WTC11 (cell line): ENCODE measurements around the gene ATP9B. TPM values are rescaled to one million over a fixed set of nuclear protein-coding genes. Genes with fewer than 3 reads are reported as not detected.

Experiments
- ATAC-seq: fragments of 200-7000 bp; cut with Tn5 transposase; 2 replicates; pipeline ENCODE4 v1.10.0; 2021; ENCODE audit warnings: mild to moderate bottlenecking, moderate library complexity
- CTCF ChIA-PET: fragments of 300-600 bp; sonication (Branson Sonifier 250); formaldehyde crosslinking; loops from one replicate; lab custom pipeline; 2021; ENCODE audit warnings: antibody characterized with exemption; lab: Charles Lee
- POLR2A ChIA-PET: fragments of 350-600 bp; sonication (Branson Sonifier 250); formaldehyde crosslinking; loops from one replicate; lab custom pipeline; 2021; ENCODE audit warnings: antibody characterized with exemption; lab: Charles Lee
- DNase-seq: peaks from one replicate; pipeline ENCODE4 v3.0.0; 2021; ENCODE audit warnings: low spot score
- H3K27ac Mint-ChIP-seq: 2 replicates; pipeline ENCODE4 v1.8.0; 2021; ENCODE audit warnings: mixed read lengths
- H3K27me3 Mint-ChIP-seq: 2 replicates; pipeline ENCODE4 v1.8.0; 2021; ENCODE audit warnings: low read depth, mild to moderate bottlenecking, moderate library complexity, mixed read lengths
- H3K36me3 Mint-ChIP-seq: 2 replicates; pipeline ENCODE4 v1.8.0; 2021; ENCODE audit warnings: mixed read lengths
- H3K4me1 Mint-ChIP-seq: 2 replicates; pipeline ENCODE4 v1.8.0; 2022; ENCODE audit warnings: mixed read lengths
- H3K4me3 Mint-ChIP-seq: 2 replicates; pipeline ENCODE4 v1.8.0; 2021; ENCODE audit warnings: mild to moderate bottlenecking, moderate library complexity, mixed read lengths
- H3K9me3 Mint-ChIP-seq: 2 replicates; pipeline ENCODE4 v1.8.0; 2021; ENCODE audit warnings: mixed read lengths
- ATF3 ChIP-seq: sonication (generic); formaldehyde crosslinking; conservative IDR thresholded peaks from 2 replicates; pipeline ENCODE4 v1.8.1; 2022; ENCODE audit warnings: mild to moderate bottlenecking, missing genetic modification reagents
- ELF4 ChIP-seq: sonication (generic); formaldehyde crosslinking; IDR thresholded peaks from 2 replicates; pipeline ENCODE4 v1.8.1; 2022; ENCODE audit warnings: low read depth, mild to moderate bottlenecking, moderate library complexity, missing genetic modification reagents
- ERG ChIP-seq: fragments of 250-450 bp; sonication (Bioruptor Pico); IDR thresholded peaks from 2 replicates; pipeline ENCODE4 v1.8.0; 2021; ENCODE audit warnings: mild to moderate bottlenecking
- ETV6 ChIP-seq: sonication (generic); formaldehyde crosslinking; IDR thresholded peaks from 2 replicates; pipeline ENCODE4 v1.8.1; 2022; ENCODE audit warnings: mild to moderate bottlenecking, missing genetic modification reagents
- FOXJ3 ChIP-seq: sonication (generic); formaldehyde crosslinking; IDR thresholded peaks from 2 replicates; pipeline ENCODE4 v1.9.0; 2021; ENCODE audit warnings: missing genetic modification reagents, mild to moderate bottlenecking, borderline replicate concordance
- FOXK1 ChIP-seq: sonication (generic); formaldehyde crosslinking; IDR thresholded peaks from 2 replicates; pipeline ENCODE4 v1.8.0; 2022; ENCODE audit warnings: mild to moderate bottlenecking, moderate library complexity, missing genetic modification reagents
- FOXP4 ChIP-seq: sonication (generic); formaldehyde crosslinking; IDR thresholded peaks from 2 replicates; pipeline ENCODE4 v1.8.0; 2022; ENCODE audit warnings: mild to moderate bottlenecking, missing genetic modification reagents
- GABPB1 ChIP-seq: sonication (generic); formaldehyde crosslinking; IDR thresholded peaks from 2 replicates; pipeline ENCODE4 v1.8.1; 2023; ENCODE audit warnings: mild to moderate bottlenecking, missing genetic modification reagents
- IRF2 ChIP-seq: sonication (generic); formaldehyde crosslinking; IDR thresholded peaks from 2 replicates; pipeline ENCODE4 v1.8.0; 2022; ENCODE audit warnings: low read depth, missing genetic modification reagents, borderline replicate concordance
- MYBL2 ChIP-seq: sonication (generic); formaldehyde crosslinking; IDR thresholded peaks from 2 replicates; pipeline ENCODE4 v1.8.1; 2023; ENCODE audit warnings: mild to moderate bottlenecking, moderate library complexity, missing genetic modification reagents
- NFATC4 ChIP-seq: fragments of 250-450 bp; sonication (Bioruptor Pico); IDR thresholded peaks from 2 replicates; pipeline ENCODE4 v1.9.0; 2021; ENCODE audit warnings: mild to moderate bottlenecking
- NFE2L1 ChIP-seq: sonication (generic); formaldehyde crosslinking; IDR thresholded peaks from 2 replicates; pipeline ENCODE4 v1.8.1; 2023; ENCODE audit warnings: missing genetic modification reagents
- NR1H2 ChIP-seq: sonication (generic); formaldehyde crosslinking; IDR thresholded peaks from 2 replicates; pipeline ENCODE4 v1.9.0; 2021; ENCODE audit warnings: mild to moderate bottlenecking, moderate library complexity, missing genetic modification reagents
- PRDM15 ChIP-seq: sonication (generic); formaldehyde crosslinking; IDR thresholded peaks from 2 replicates; pipeline ENCODE4 v1.8.0; 2022; ENCODE audit warnings: missing genetic modification reagents
- PRRX2 ChIP-seq: fragments of 250-450 bp; sonication (Bioruptor Pico); IDR thresholded peaks from 2 replicates; pipeline ENCODE4 v1.8.0; 2021; ENCODE audit warnings: mild to moderate bottlenecking
- RELA ChIP-seq: sonication (generic); formaldehyde crosslinking; IDR thresholded peaks from 2 replicates; pipeline ENCODE4 v1.8.1; 2022; ENCODE audit warnings: missing genetic modification reagents, mild to moderate bottlenecking, borderline replicate concordance
- SP1 ChIP-seq: sonication (generic); formaldehyde crosslinking; conservative IDR thresholded peaks from 2 replicates; pipeline ENCODE4 v1.8.1; 2022; ENCODE audit warnings: missing genetic modification reagents
- TEAD1 ChIP-seq: sonication (generic); formaldehyde crosslinking; IDR thresholded peaks from 2 replicates; pipeline ENCODE4 v1.8.0; 2022; ENCODE audit warnings: mild to moderate bottlenecking, missing genetic modification reagents
- ZSCAN18 ChIP-seq: fragments of 250-450 bp; sonication (Bioruptor Pico); IDR thresholded peaks from 2 replicates; pipeline ENCODE4 v2.1.2; 2022; ENCODE audit warnings: mild to moderate bottlenecking, moderate library complexity
- total RNA-seq: library from RNA; stranded (reverse); gene quantifications from 3 replicates; pipeline ENCODE4 v1.2.3, GENCODE V29; 2021

Gene ATP9B
- total RNA-seq, 1 experiment from 2014 or later, result 19.0 TPM

GRCh38 chr18:79093986-79094385 is 24.8 kb downstream of the ATP9B start (continued):
- no peak for TF ChIP-seq NFE2L1 (CRISPR knock-in tag)
- TF ChIP-seq MYBL2 (CRISPR knock-in tag), result no peak

- Mint-ChIP-seq H3K4me1 (peaks cover 34% of the 10 kb centered on the region), H3K4me3 (no peak overlapping the region), H3K27ac (0 out of 2 replicates have a peak overlapping the region, but pooled peaks have one; percentile 2), H3K36me3 (peaks cover 19% of the 10 kb centered on the region), H3K9me3 (peaks cover 7% of the 10 kb centered on the region), H3K27me3 (no peaks in the 10 kb centered on the region)
- ATAC-seq (no peak), DNase-seq (no peak)
- ChIA-PET POLR2A (no interaction called here), CTCF (interaction anchor here (1.4 kb wide), 1 partner anchor 146 kb away, joined by 3 read pairs; no protein-coding TSS in a partner anchor)
- TF ChIP-seq SP1 (CRISPR knock-in tag), result no peak
- no peak for TF ChIP-seq PRDM15 (CRISPR knock-in tag)
- no peak for TF ChIP-seq ZSCAN18
- TF ChIP-seq FOXK1, result no peak
- TF ChIP-seq NR1H2 (CRISPR knock-in tag), result no peak
- TF ChIP-seq ATF3 (CRISPR knock-in tag), result no peak
- TF ChIP-seq FOXJ3 (CRISPR knock-in tag), result no peak
- no peak for TF ChIP-seq GABPB1 (CRISPR knock-in tag)
- TF ChIP-seq ETV6 (CRISPR knock-in tag), result no peak
- no peak for TF ChIP-seq FOXP4 (CRISPR knock-in tag)
- no peak for TF ChIP-seq ERG (CRISPR knock-in tag)
- no peak for TF ChIP-seq NFATC4
- TF ChIP-seq IRF2, result no peak
- no peak for TF ChIP-seq ELF4 (CRISPR knock-in tag)
- TF ChIP-seq PRRX2 (CRISPR knock-in tag), result no peak
- TF ChIP-seq RELA (CRISPR knock-in tag), result no peak
- TF ChIP-seq TEAD1 (CRISPR knock-in tag), result no peak
- no peak for TF ChIP-seq MYBL2 (CRISPR knock-in tag)
Observed at GRCh38 chr18:79095216-79095615, 26.0 kb downstream of the ATP9B start.
